GM19395 (cell line): ENCODE data around the gene TBXT.
A peak's percentile ranks its signal among the peaks of the same experiment; 100 is the strongest.
"Not testable (repeated sequence)": the region's sequence is repeated elsewhere in the genome, so short reads cannot be mapped to it uniquely, and the experiment has no call there.

Experiments
- ATAC-seq: cut with Tn5 transposase; IDR thresholded peaks from one replicate; pipeline ENCODE4 v1.9.1; 2021; ENCODE audit warnings: mild to moderate bottlenecking, moderate library complexity; ENCODE audit not compliant: unreplicated experiment

Gene TBXT, protein sequence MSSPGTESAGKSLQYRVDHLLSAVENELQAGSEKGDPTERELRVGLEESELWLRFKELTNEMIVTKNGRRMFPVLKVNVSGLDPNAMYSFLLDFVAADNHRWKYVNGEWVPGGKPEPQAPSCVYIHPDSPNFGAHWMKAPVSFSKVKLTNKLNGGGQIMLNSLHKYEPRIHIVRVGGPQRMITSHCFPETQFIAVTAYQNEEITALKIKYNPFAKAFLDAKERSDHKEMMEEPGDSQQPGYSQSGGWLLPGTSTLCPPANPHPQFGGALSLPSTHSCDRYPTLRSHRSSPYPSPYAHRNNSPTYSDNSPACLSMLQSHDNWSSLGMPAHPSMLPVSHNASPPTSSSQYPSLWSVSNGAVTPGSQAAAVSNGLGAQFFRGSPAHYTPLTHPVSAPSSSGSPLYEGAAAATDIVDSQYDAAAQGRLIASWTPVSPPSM

GRCh38 chr6:166167801-166168615 is at the start of gene TBXT:
Gene TBXT, minus strand, starts transcription at chr6:166167851. Its CDS starts 260 bp downstream, at chr6:166167591.
- ATAC-seq = no peak

DNA sequence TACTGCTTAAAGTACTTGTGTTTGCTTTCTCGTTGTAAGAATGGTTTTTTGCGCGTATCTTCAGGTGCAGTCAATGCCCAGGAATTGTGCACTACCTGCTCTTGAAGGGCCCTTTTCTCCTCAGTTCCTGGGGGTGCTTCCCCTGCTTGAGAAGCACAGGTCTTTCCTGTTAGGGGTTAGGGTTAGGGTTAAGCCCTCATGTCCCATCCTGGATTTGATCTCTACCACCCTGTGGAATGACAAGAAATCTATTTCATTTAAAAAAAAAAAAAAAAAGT is 39.6 kb upstream of the TBXT start:
- ATAC-seq = no peak

- ATAC-seq = no peak
Measured at GRCh38 chr6:166206510-166207283, 39.0 kb upstream of the TBXT start.

DNA sequence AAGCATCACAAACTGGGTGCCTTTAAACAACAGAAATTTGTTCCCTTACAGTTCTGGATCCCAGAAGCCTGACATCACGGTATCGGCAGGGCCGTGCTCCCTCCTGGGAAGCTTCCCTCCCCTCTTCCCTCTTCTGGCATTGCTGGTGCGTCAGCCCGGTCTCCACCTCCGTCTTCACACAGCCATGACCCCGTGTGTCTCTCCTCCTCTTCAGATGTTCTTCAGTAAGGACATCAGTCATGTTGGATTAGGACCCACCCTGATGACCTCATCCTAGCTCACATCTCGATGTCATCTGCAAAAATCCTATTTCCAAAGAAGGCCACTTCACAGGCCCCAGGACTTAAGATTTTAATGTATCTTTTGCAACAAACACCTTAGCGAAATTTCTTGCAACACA is 38.4 kb upstream of the TBXT start:
- no peak for ATAC-seq

DNA sequence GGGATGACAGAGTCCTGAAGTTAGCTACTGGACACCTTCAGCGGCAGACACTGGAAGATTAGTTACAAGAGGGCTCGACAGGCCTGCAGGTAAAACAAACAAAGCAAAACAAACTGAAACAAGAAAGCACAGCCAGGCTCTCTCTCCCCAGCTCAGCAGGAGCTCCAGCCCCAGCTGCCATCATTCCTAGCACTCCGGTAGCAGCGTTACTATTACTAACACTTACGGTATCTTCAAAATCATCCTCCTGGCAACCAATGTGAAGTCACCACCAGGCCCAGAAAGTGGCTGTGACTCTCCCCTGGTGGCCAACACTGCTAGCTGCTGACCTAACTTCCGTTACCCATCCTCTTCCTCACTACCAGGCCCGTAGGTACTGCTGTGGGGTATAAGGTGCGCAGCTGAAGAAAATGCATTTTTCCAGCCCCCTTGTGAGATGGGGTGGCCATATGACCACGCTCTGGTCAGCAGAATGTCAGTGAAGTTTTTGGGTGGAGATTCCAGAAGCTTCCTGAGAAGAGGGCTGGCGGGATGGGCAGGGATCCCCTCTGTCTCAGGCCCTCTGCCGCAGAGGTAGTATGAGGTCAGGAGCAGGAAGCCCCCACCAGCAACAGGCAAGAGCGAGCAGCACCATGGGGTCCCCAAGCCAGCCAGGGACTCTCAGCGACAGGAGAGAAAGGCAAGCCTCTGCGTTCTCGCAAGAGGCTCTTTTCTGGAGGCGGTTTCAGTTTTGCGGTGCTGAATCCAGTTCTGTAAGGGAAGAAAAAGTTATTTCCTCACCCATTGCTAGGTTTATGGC is 37.4 kb upstream of the TBXT start:
- no peak for ATAC-seq

- ATAC-seq = no peak
Measured at GRCh38 chr6:166203641-166204222, 36.1 kb upstream of the TBXT start.

DNA sequence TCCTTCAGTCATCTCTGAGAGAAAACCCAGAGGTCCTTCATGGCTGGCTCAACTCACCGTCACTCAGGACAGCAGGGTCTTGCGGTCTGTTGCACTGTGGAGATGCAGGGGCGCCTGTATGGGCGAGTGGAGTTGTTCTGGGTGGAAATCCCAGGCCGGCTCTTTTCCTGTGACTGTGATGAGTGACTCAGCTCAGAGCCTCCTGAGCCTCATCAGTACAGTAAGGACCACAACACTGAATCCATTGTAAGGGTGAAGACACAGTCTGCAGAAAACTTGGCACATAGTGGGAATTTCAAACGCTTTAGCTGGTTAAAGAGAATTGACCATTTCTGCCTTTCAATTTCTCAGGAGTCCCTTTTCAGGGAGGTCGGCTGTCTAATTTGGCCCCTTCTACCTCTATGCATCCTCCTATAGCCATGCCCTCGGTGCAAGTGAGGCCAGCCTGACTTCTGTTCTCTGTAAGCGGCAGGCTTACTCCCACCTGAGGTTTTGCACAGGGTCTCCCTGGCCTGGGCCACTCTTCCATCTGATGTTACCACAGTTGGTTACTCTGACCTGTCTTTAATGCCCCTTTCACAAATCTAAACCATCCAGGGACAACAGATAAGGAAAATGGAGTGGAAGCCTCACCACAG is 35.5 kb upstream of the TBXT start:
- no peak for ATAC-seq

GRCh38 chr6:166202321-166202733 is 34.7 kb upstream of the TBXT start:
- peak; percentile 88 for ATAC-seq

GRCh38 chr6:166201878-166202277 is 34.2 kb upstream of the TBXT start:
- peak; percentile 26 for ATAC-seq

GRCh38 chr6:166197361-166197760 is 29.7 kb upstream of the TBXT start:
- ATAC-seq = no peak

DNA sequence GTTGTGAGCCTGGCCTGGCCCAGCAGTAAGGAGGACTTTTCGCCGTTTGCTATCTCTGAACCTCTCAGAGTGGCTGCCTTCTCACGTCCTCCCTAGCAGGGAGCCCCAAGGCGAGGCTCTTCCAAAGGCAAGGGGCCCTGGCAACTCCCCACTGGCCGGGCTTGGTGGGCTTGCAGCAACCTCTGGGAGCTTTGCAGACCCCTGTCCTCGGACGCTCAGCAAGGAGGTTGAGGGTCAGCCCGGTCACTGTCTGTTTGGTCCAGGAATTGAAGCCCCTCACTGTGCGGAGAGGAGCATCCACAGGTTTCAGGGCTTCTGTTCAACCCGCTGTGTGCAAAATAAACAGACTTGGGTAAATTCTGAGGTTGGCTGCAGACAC is 28.2 kb upstream of the TBXT start:
- ATAC-seq = no peak

GRCh38 chr6:166194914-166195859 is 27.5 kb upstream of the TBXT start:
- no peak for ATAC-seq

DNA sequence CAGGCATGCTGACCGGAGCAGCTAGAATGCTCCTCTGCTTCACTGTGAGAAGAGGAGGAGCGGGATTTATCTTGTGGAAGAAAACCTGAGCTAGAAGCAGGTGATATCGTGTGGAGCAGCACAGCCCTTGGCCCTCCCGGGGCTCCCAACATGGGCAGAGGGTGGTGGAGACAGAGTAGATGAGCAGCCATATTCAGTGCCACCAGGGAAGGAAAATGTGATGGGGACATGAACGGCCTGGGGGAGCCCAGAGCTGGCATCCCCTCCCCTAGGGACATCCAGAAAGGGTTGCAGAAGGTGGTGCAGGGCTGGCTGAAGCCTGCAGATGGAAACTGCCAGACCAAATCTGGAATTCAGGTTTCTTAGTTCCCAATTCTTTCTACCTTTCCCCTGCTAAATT is 24.9 kb upstream of the TBXT start:
- no peak for ATAC-seq

DNA sequence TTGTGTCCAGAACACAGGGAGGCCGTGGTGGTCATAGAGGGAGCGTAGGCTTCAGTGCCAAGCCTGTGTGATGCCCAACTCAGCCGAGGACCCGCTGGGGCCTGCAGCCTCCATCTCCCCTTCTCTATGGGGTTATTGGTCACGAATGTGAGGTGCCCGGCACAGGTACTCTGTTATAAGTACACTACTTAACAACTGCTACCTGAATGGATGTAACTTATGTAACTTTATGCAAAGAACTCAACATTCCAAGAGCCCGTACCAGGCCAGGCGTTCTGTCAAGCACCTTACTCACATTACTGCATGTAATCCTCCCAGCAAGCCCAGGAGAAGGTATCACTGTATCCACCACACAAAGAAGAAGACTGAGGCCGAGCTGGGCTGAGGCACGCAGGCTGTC is 24.5 kb upstream of the TBXT start:
- ATAC-seq = no peak

GRCh38 chr6:166179704-166180103 is 12.1 kb upstream of the TBXT start:
- ATAC-seq = no peak

- no peak for ATAC-seq
Measured at GRCh38 chr6:166176106-166176505, 8.5 kb upstream of the TBXT start.

DNA sequence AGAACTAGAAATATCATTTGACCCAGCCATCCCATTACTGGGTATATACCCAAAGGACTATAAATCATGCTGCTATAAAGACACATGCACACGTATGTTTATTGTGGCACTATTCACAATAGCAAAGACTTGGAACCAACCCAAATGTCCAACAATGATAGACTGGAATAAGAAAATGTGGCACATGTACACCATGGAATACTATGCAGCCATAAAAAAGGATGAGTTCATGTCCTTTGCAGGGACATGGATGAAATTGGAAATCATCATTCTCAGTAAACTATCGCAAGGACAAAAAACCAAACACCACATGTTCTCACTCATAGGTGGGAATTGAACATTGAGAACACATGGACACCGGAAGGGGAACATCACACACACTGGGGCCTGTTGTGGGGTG is 7.4 kb upstream of the TBXT start:
- ATAC-seq = not testable (repeated sequence)

- ATAC-seq = no peak
Measured at GRCh38 chr6:166174031-166174430, 6.4 kb upstream of the TBXT start.
